Small intestine (tissue), 7 donors: ENCODE data around the gene UQCRHL. TPM values are rescaled to one million over a fixed set of nuclear protein-coding genes. Genes with fewer than 3 reads are reported as not detected.
"Not testable (repeated sequence)": the region's sequence is repeated elsewhere in the genome, so short reads cannot be mapped to it uniquely, and the experiment has no call there.

Source experiments
- DNase-seq, 2 donors: peaks; one replicate each; pipeline versions ENCODE4 v3.0.0 to v3.0.0-alpha.2; 2013
- FAIRE-seq: peaks from 2 replicates; lab custom pipeline; 2012; peaks lifted over from hg19 to GRCh38; lab: Jason Lieb, UNC
- H3K27ac ChIP-seq, 3 donors: one replicate each; pipeline ENCODE4 v1.5.1; 2013; ENCODE audit warnings: low read length in 2 of 3, mild to moderate bottlenecking in 2 of 3, control low read depth in 1 of 3, inconsistent platforms in 1 of 3, low read depth in 1 of 3, moderate library complexity in 1 of 3
- H3K27me3 ChIP-seq, 3 donors: one replicate each; pipeline ENCODE4 v1.6.1; 2013; ENCODE audit warnings: low read length in 3 of 3, inconsistent platforms in 1 of 3; ENCODE audit not compliant: control insufficient read depth in 3 of 3, insufficient read depth in 3 of 3
- H3K36me3 ChIP-seq, 3 donors: one replicate each; pipeline ENCODE4 v1.6.1; 2013; ENCODE audit warnings: low read length in 3 of 3, inconsistent platforms in 1 of 3, low read depth in 1 of 3, mild to moderate bottlenecking in 1 of 3, moderate library complexity in 1 of 3; ENCODE audit not compliant: control insufficient read depth in 3 of 3, insufficient read depth in 2 of 3
- H3K4me1 ChIP-seq, 3 donors: one replicate each; pipeline ENCODE4 v1.6.1; 2013; ENCODE audit warnings: low read length in 2 of 3, inconsistent platforms in 1 of 3, low read depth in 1 of 3, mild to moderate bottlenecking in 1 of 3, moderate library complexity in 1 of 3; ENCODE audit not compliant: control insufficient read depth in 3 of 3, insufficient read depth in 2 of 3
- H3K4me3 ChIP-seq, 3 donors: one replicate each; pipeline ENCODE4 v1.5.1; 2013; ENCODE audit warnings: low read length in 3 of 3, control low read depth in 1 of 3, inconsistent platforms in 1 of 3, low read depth in 1 of 3, mild to moderate bottlenecking in 1 of 3, moderate library complexity in 1 of 3
- H3K9me3 ChIP-seq, 2 donors: one replicate each; pipeline ENCODE4 v1.6.1; 2013; ENCODE audit warnings: low read depth in 1 of 2, low read length in 1 of 2; ENCODE audit not compliant: control insufficient read depth in 2 of 2, insufficient read depth in 1 of 2
- WGBS, 3 donors: extraction: QIAGEN DNeasy Blood & Tissue Kit; methylation state at CpG; one replicate each; pipeline ENCODE4 v1.1.7; 2013; 5-methylcytosine and 5-hydroxymethylcytosine counted together
- polyA plus RNA-seq, 4 donors: library from polyadenylated mRNA; stranded (reverse) in 3 of 4; unstranded in 1 of 4; fragments of 200-250 nt in 3 of 4; fragments of 120-200 nt in 1 of 4; gene quantifications; one replicate each; pipeline versions ENCODE4 v1.2.1 to v1.2.3, GENCODE V29; 2013
- donor health status: healthy with polysubstance abuse.
- donor health status: control.
- donor health status: control.
- donor health status: Bipolar disorder and iron deficiency.
- donor health status: healthy.

UQCRHL gene
- polyA plus RNA-seq, 4 donors = 2.7 to 4.7 (median 3.7) TPM

GRCh38 chr1:15833069-15833679 is 25.7 kb upstream of the UQCRHL start:
- no peaks in the 10 kb centered on the region for H3K27me3 ChIP-seq
- peaks cover 0 to 14% (median 0%) of the 10 kb centered on the region in 3 donors for H3K4me1 ChIP-seq
- WGBS, 3 donors = 34 to 64% (median 54%) methylated on average over 23 to 24 of the region's 24 CpGs
- no peaks in the 10 kb centered on the region for H3K36me3 ChIP-seq
- H3K27ac ChIP-seq = peak overlapping the region; percentile 63 to 100 (median 77)
- H3K9me3 ChIP-seq = no peaks in the 10 kb centered on the region
- FAIRE-seq (no peak), DNase-seq (peak in 1 of 2 donors; percentile 57)
- H3K4me3 ChIP-seq = peak overlapping the region in 2 of 3 donors; percentile 9 to 87

GRCh38 chr1:15830258-15830657 is 22.8 kb upstream of the UQCRHL start:
- Histone ChIP-seq H3K4me3 (no peak overlapping the region), H3K36me3 (no peaks in the 10 kb centered on the region), H3K4me1 (no peaks in the 10 kb centered on the region), H3K9me3 (no peaks in the 10 kb centered on the region), H3K27ac (peak overlapping the region in 1 of 3 donors; percentile 8), H3K27me3 (no peaks in the 10 kb centered on the region)
- 87 to 91% (median 88%) methylated on average over 1 of the region's 1 CpG for WGBS, 3 donors
- FAIRE-seq = no peak
- DNase-seq = no peak

GRCh38 chr1:15828931-15829330 is 21.5 kb upstream of the UQCRHL start:
- not testable (repeated sequence) for FAIRE-seq, H3K27me3 ChIP-seq, H3K9me3 ChIP-seq, H3K4me3 ChIP-seq, H3K36me3 ChIP-seq, DNase-seq, H3K27ac ChIP-seq, H3K4me1 ChIP-seq
- WGBS, 3 donors = 95% methylated on average over 12 to 14 of the region's 14 CpGs

- not testable (repeated sequence) for H3K4me1 ChIP-seq, H3K9me3 ChIP-seq, H3K4me3 ChIP-seq, H3K27me3 ChIP-seq, H3K27ac ChIP-seq, FAIRE-seq, DNase-seq, H3K36me3 ChIP-seq
- WGBS, 3 donors = 94 to 97% (median 95%) methylated on average over 14 to 15 of the region's 15 CpGs
Measured at GRCh38 chr1:15827567-15827966, 20.1 kb upstream of the UQCRHL start.

- no peak for DNase-seq
Measured at GRCh38 chr1:15826810-15827507, 19.5 kb upstream of the UQCRHL start.

GRCh38 chr1:15825800-15826199 is 18.4 kb upstream of the UQCRHL start:
- H3K27ac ChIP-seq = no peak overlapping the region
- H3K9me3 ChIP-seq = no peaks in the 10 kb centered on the region
- no peak overlapping the region for H3K4me3 ChIP-seq
- FAIRE-seq (no peak), DNase-seq (no peak)
- H3K27me3 ChIP-seq = no peaks in the 10 kb centered on the region
- H3K36me3 ChIP-seq = no peaks in the 10 kb centered on the region
- no peaks in the 10 kb centered on the region for H3K4me1 ChIP-seq

More at GRCh38 chr1:15826810-15827507, 19.5 kb upstream of the UQCRHL start:
- 64 to 78% (median 69%) methylated on average over 6 of the region's 6 CpGs for WGBS, 3 donors
- Histone ChIP-seq H3K4me1 (no peaks in the 10 kb centered on the region), H3K27ac (no peak overlapping the region), H3K4me3 (no peak overlapping the region), H3K27me3 (no peaks in the 10 kb centered on the region), H3K9me3 (no peaks in the 10 kb centered on the region), H3K36me3 (no peaks in the 10 kb centered on the region)
- FAIRE-seq = no peak

- no peaks in the 10 kb centered on the region for H3K9me3 ChIP-seq
- no peak overlapping the region for H3K4me3 ChIP-seq
- FAIRE-seq (no peak), DNase-seq (no peak)
- no peaks in the 10 kb centered on the region for H3K27me3 ChIP-seq
- WGBS, 3 donors = 85 to 94% (median 93%) methylated on average over 3 of the region's 3 CpGs
- H3K36me3 ChIP-seq = peaks cover 0 to 2% (median 0%) of the 10 kb centered on the region in 3 donors
- no peaks in the 10 kb centered on the region for H3K4me1 ChIP-seq
- no peak overlapping the region for H3K27ac ChIP-seq
Measured at GRCh38 chr1:15820478-15820877, 13.0 kb upstream of the UQCRHL start.

- DNase-seq = no peak
- 75 to 91% (median 85%) methylated on average over 5 of the region's 5 CpGs for WGBS, 3 donors
- Histone ChIP-seq H3K4me1 (no peaks in the 10 kb centered on the region), H3K27ac (no peak overlapping the region), H3K36me3 (peaks cover 0 to 2% (median 0%) of the 10 kb centered on the region in 3 donors), H3K9me3 (no peaks in the 10 kb centered on the region), H3K4me3 (no peak overlapping the region), H3K27me3 (no peaks in the 10 kb centered on the region)
- no peak for FAIRE-seq
Measured at GRCh38 chr1:15816674-15817073, 9.2 kb upstream of the UQCRHL start.
